ENCODE data around the gene ADGRF1.

Gene ADGRF1

DNA sequence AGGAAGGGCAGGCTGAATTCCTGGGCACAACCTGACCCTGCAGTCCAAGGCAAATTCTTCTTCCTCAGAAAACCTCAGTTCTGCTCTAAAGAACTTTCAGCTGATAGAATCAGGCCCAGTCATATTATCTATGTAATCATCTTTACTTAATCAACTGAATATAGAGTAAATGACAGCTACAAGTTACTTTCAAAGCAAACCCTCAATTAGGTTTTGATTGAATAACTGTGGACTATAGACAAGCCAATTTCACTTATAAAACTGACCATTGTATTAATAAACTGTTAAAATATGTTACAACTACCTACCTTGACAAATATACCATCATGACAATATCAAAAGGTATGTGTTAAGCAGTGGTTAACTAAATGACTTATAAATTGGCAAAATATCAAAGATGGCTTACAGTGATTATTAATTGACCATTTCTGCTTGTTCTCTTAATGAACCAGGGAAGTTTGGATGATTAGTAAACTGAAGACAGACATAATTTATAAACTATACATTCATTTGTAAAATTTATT lies 74.2 kb downstream of the ADGRF1 start:
- DNase-seq (ENCODE audit: low spot score) = no peak
- H3K4me3 ChIP-seq = no peak overlapping the region
- TF ChIP-seq CTCF (IDR thresholded peaks at IDR 0.05) = no peak
- H3K27ac ChIP-seq = no peak overlapping the region

DNA sequence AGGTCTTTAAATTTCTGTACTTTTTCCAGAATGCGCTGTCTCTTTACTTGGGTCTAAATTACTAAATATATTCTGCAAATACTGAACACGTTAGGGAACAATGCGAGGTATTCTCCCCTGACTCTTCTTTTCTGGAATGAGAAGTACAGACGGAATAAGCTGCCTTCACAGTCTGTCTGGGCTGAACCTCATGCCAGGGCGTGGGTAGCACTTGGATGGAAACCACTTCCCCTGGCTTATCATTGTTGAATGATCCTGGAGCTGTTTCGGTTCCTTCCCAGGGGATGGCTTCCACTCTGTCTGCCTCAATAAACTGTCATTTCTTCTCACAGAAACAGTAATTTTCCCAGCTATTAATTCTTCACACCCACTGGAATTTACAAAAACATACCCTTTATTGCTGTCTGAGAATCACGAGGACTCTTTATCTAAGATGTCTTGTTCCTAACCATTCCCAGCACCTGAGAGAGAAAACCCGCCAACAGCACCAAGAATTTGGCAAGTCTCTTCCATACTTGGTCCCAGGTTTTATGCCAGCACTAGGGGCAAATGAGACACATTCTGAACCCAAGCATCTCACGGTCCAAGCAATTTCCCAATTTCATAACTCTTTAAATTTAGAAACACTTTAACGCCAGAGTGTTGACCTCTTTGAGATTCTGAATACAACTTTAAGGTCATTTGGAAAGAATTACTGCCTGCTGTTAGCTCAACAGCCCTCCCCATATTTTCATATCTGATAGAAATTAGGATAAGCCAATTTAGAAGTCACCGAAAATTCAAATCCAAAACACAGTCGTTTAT lies 77.2 kb downstream of the ADGRF1 start:
- H3K27ac ChIP-seq = peak overlapping the region in 1 of 2 donors; percentile 26
- DNase-seq (ENCODE audit: low spot score) = no peak
- no peak for TF ChIP-seq CTCF (IDR thresholded peaks at IDR 0.05)
- no peak overlapping the region for H3K4me3 ChIP-seq

DNA sequence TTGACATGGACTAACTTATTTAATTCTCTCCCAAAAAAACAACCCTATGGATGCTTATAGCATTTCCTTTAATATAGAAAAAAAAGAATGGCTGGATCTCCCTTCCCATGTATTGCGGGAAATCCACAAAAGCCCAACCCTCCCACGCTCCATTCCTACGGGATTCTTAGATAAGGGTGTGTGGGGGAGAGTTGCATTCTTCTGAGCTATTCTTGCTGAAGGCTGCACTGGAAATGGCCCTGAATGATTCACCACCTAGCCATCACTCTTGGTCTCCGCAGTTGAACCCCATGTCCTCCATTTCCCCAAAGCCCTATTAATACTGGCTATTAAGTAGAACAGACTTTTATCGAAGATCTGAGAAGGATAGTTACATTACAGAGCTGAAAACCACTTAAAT lies 78.5 kb downstream of the ADGRF1 start:
- Histone ChIP-seq H3K27ac (no peak overlapping the region), H3K4me3 (no peak overlapping the region)
- DNase-seq (ENCODE audit: low spot score) = no peak
- no peak for TF ChIP-seq CTCF (IDR thresholded peaks at IDR 0.05)

DNA sequence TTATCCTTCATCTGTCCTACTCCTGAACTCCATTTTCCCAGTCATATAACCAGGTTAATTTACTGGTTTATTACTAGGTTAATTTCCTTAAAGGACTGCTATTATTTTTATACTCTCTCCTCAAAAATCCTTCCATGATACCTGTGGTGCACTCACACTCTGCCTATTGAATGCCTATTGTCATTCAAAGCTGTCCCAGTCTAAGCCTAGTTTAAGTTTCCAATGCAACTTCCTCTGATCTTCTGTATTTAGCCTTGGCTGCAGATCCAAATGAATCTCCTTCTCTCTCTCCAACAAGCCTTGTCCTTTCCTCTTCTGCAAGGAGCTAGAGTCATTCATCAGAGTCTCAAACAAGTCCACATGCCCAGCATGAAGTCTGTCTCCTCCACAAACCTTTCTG lies 79.1 kb downstream of the ADGRF1 start:
- no peak overlapping the region for H3K27ac ChIP-seq
- no peak for DNase-seq (ENCODE audit: low spot score)
- TF ChIP-seq CTCF (IDR thresholded peaks at IDR 0.05) = no peak
- no peak overlapping the region for H3K4me3 ChIP-seq

- no peak for DNase-seq (ENCODE audit: low spot score)
- TF ChIP-seq CTCF (IDR thresholded peaks at IDR 0.05) = no peak
- H3K4me3 ChIP-seq = no peak overlapping the region
- no peak overlapping the region for H3K27ac ChIP-seq
Observed at GRCh38 chr6:46961711-46962110, 80.4 kb downstream of the ADGRF1 start.

GRCh38 chr6:46961232-46961631 lies 80.9 kb downstream of the ADGRF1 start:
- no peak for TF ChIP-seq CTCF (IDR thresholded peaks at IDR 0.05)
- H3K4me3 ChIP-seq = no peak overlapping the region
- H3K27ac ChIP-seq = no peak overlapping the region
- no peak for DNase-seq (ENCODE audit: low spot score)

- no peak overlapping the region for H3K4me3 ChIP-seq
- no peak for TF ChIP-seq CTCF (IDR thresholded peaks at IDR 0.05)
- no peak for DNase-seq (ENCODE audit: low spot score)
- H3K27ac ChIP-seq = no peak overlapping the region
Observed at GRCh38 chr6:46959419-46959818, 82.7 kb downstream of the ADGRF1 start.

Data from coronary artery (tissue), 2 donors.